ENCODE results near the gene DPH3. TPM values are rescaled to one million over a fixed set of nuclear protein-coding genes. Genes with fewer than 3 reads are reported as not detected.

Gene DPH3
- total RNA-seq, 4 donors from 2014 or later, result 4.6 to 8.1 (median 5.7) TPM

GRCh38 chr3:16211176-16211904 is 53.4 kb downstream of the DPH3 start:
- TF ChIP-seq POLR2A (IDR thresholded peaks at IDR 0.05) (no peak), CTCF (IDR thresholded peaks at IDR 0.05) (no peak)
- DNase-seq (ENCODE audit: low spot score in 2 of 2), result no peak
- H3K4me3 ChIP-seq (ENCODE audit: low read depth, poor library complexity, severe bottlenecking), result no peak overlapping the region
- intact Hi-C loops (cut with DNase I; ENCODE audit: low total_unique reads), result no loop called here
- 90 to 91% methylated on average over 9 of the region's 9 CpGs for WGBS, 2 donors

Other genes with a start within 250 kb of the DPH3 start
- 100 to 1,000 TPM in 1 of 4 donors, 10 to 100 TPM in 3; 75.3 to 133 (median 84.5) TPM for gene GALNT15, start 90.3 kb downstream of the DPH3 start, total RNA-seq
- gene OXNAD1, start 269 bp upstream of the DPH3 start, total RNA-seq, result 10 to 100 TPM in 2 of 4 donors, 1 to 10 TPM in 2; 7.6 to 12.7 (median 10.4) TPM
- gene RFTN1, start 248.8 kb upstream of the DPH3 start, total RNA-seq, result 10 to 100 TPM; 11.2 to 39.5 (median 25.6) TPM